Tibial nerve (tissue), 4 donors: ENCODE data around the gene TSHZ3. TPM values are rescaled to one million over a fixed set of nuclear protein-coding genes. Genes with fewer than 3 reads are reported as not detected.

Experiments
- DNase-seq, 2 donors: peaks; one replicate each; pipeline ENCODE4 v3.0.0-alpha.2; 2019; ENCODE audit warnings: low spot score in 2 of 2
- H3K27ac ChIP-seq, 4 donors: fragments of 200-600 bp; sonication (generic) in 3 of 4; one replicate each; pipeline ENCODE4 v1.5.1; 2017 to 2019; ENCODE audit warnings: mild to moderate bottlenecking in 1 of 4
- H3K27me3 ChIP-seq, 2 donors: fragments of 200-600 bp; sonication (generic) in 1 of 2; one replicate each; pipeline versions ENCODE4 v1.5.1 to v1.6.0; 2017 to 2019
- H3K36me3 ChIP-seq, 3 donors: fragments of 200-600 bp; sonication (generic); one replicate each; pipeline ENCODE4 v1.5.1; 2018 to 2019
- H3K4me1 ChIP-seq, 4 donors: fragments of 200-600 bp; sonication (generic) in 3 of 4; one replicate each; pipeline ENCODE4 v1.5.1; 2017 to 2019
- H3K4me3 ChIP-seq, 4 donors: fragments of 200-600 bp; sonication (generic) in 3 of 4; one replicate each; pipeline ENCODE4 v1.5.1; 2017 to 2019; ENCODE audit warnings: mild to moderate bottlenecking in 1 of 4, moderate library complexity in 1 of 4
- H3K9me3 ChIP-seq, 4 donors: fragments of 200-600 bp; sonication (generic) in 3 of 4; one replicate each; pipeline ENCODE4 v1.5.1; 2017 to 2019
- EP300 ChIP-seq, 2 donors: sonication (generic); formaldehyde crosslinking; IDR thresholded peaks; one replicate each; pipeline ENCODE4 v1.6.1; 2017; ENCODE audit warnings: antibody characterized with exemption in 2 of 2, mild to moderate bottlenecking in 1 of 2
- POLR2A ChIP-seq, 2 donors: fragments of 450-650 bp; IDR thresholded peaks; one replicate each; pipeline ENCODE4 v1.6.1; 2017; ENCODE audit warnings: antibody characterized with exemption in 2 of 2, mild to moderate bottlenecking in 2 of 2, moderate library complexity in 2 of 2
- WGBS, 2 donors: methylation state at CpG; one replicate each; pipeline ENCODE4 v1.1.5; 2018; 5-methylcytosine and 5-hydroxymethylcytosine counted together
- total RNA-seq, 4 donors: library from RNA; depleted of rRNA; stranded (reverse); fragments of >200 nt; gene quantifications; one replicate each; pipeline ENCODE4 v1.1.0, GENCODE V29; 2016
- TF ChIP-seq, protein P1 (sequence below), 5 experiments: fragments of 200-600 bp in 3 of 5; fragments of 450-650 bp in 2 of 5; sonication (generic) in 3 of 5; IDR thresholded peaks; one replicate each; pipeline ENCODE4 v1.5.1; 2016 to 2019; ENCODE audit warnings: antibody characterized with exemption in 5 of 5, mild to moderate bottlenecking in 3 of 5, moderate library complexity in 2 of 5

The TSHZ3 gene
- total RNA-seq, 4 donors from 2014 or later, result 20.4 to 22.4 (median 22.3) TPM

DNA sequence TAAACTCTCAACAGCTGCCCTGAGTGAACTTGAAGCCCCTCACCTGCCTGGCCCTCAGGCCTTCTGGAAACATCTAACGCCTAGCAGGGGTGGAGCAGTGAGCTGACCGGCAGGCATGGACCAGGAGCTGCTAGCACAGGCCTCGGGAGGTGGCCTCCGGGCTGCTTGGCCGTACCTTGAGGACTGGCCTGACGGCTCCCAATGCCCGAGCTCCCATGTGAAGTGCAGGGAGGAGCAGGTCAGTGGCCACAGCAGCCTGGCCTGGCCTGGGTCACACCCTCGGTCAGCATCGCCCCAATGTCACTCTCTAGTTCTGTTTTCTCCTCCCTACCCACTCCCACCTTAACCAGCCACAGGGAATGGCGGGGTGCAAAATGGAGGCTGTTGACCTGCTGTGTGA, 19.0 kb downstream of the TSHZ3 start:
- H3K4me3 ChIP-seq, result no peak overlapping the region
- 85 to 93% methylated on average over 5 to 6 of the region's 10 CpGs for WGBS, 2 donors
- no peaks in the 10 kb centered on the region for H3K9me3 ChIP-seq
- H3K4me1 ChIP-seq, result peaks cover 0 to 51% (median 5%) of the 10 kb centered on the region in 4 donors
- TF ChIP-seq POLR2A (IDR thresholded peaks at IDR 0.05), result no peak
- TF ChIP-seq, protein P1, sequence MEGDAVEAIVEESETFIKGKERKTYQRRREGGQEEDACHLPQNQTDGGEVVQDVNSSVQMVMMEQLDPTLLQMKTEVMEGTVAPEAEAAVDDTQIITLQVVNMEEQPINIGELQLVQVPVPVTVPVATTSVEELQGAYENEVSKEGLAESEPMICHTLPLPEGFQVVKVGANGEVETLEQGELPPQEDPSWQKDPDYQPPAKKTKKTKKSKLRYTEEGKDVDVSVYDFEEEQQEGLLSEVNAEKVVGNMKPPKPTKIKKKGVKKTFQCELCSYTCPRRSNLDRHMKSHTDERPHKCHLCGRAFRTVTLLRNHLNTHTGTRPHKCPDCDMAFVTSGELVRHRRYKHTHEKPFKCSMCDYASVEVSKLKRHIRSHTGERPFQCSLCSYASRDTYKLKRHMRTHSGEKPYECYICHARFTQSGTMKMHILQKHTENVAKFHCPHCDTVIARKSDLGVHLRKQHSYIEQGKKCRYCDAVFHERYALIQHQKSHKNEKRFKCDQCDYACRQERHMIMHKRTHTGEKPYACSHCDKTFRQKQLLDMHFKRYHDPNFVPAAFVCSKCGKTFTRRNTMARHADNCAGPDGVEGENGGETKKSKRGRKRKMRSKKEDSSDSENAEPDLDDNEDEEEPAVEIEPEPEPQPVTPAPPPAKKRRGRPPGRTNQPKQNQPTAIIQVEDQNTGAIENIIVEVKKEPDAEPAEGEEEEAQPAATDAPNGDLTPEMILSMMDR (IDR thresholded peaks at IDR 0.05), result no peak
- no peak for TF ChIP-seq EP300 (IDR thresholded peaks at IDR 0.05)
- no peaks in the 10 kb centered on the region for H3K27me3 ChIP-seq
- H3K36me3 ChIP-seq, result no peaks in the 10 kb centered on the region
- peak overlapping the region in 2 of 4 donors; percentile 38 to 62 for H3K27ac ChIP-seq
- no peak for DNase-seq

DNA sequence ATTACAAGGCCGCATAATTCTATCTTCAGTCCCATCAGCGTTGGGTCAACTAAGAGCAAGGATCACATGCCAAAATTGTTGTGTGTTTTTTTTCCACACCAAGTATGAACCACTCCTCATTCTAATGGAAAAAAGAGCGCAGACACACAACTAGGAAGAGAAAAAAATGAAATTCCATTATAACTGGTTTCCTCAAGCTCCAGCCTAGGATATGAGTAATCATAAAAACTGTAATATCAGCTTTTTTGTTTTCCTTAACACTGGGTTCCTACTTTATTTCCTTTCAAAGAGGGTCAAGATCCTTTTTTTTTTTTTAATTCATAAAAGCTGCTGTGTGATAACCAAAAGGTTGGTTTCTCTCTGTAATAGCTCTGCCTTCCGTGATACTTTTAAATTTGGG, 19.4 kb downstream of the TSHZ3 start:
- no peak overlapping the region for H3K4me3 ChIP-seq
- no peak for DNase-seq
- H3K27me3 ChIP-seq, result no peaks in the 10 kb centered on the region
- H3K36me3 ChIP-seq, result no peaks in the 10 kb centered on the region
- peak overlapping the region in 2 of 4 donors; percentile 38 to 62 for H3K27ac ChIP-seq
- 53 to 69% methylated on average over 4 of the region's 4 CpGs for WGBS, 2 donors
- peaks cover 0 to 51% (median 5%) of the 10 kb centered on the region in 4 donors for H3K4me1 ChIP-seq
- TF ChIP-seq POLR2A (IDR thresholded peaks at IDR 0.05) (no peak), EP300 (IDR thresholded peaks at IDR 0.05) (no peak)
- TF ChIP-seq, protein P1 (IDR thresholded peaks at IDR 0.05), result no peak
- no peaks in the 10 kb centered on the region for H3K9me3 ChIP-seq

DNA sequence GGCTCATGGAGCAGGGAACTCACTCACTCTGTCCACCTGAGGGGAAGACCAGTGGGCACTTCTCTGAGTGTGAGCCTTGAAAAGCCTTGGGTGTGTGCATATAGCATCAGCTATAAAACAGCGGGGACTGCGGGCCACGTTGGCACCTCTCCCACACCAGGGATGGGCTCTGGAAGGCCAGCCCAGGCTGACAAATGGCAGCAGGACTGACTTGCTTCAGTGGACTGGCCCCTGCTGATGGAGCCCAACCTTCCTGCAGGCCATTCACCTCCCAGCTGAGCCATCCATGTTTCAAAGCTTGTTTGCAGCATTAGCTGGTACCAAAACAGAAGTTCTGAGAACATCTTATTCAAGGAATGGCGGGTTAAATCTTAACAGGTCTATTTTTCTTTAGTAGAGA, 21.0 kb downstream of the TSHZ3 start:
- Histone ChIP-seq H3K9me3 (no peaks in the 10 kb centered on the region), H3K36me3 (no peaks in the 10 kb centered on the region), H3K27me3 (no peaks in the 10 kb centered on the region), H3K4me1 (peaks cover 0 to 46% (median 5%) of the 10 kb centered on the region in 4 donors), H3K4me3 (no peak overlapping the region), H3K27ac (no peak overlapping the region)
- TF ChIP-seq, protein P1 (IDR thresholded peaks at IDR 0.05), result no peak
- TF ChIP-seq EP300 (IDR thresholded peaks at IDR 0.05) (no peak), POLR2A (IDR thresholded peaks at IDR 0.05) (no peak)
- 82 to 94% methylated on average over 4 of the region's 4 CpGs for WGBS, 2 donors
- DNase-seq, result no peak

DNA sequence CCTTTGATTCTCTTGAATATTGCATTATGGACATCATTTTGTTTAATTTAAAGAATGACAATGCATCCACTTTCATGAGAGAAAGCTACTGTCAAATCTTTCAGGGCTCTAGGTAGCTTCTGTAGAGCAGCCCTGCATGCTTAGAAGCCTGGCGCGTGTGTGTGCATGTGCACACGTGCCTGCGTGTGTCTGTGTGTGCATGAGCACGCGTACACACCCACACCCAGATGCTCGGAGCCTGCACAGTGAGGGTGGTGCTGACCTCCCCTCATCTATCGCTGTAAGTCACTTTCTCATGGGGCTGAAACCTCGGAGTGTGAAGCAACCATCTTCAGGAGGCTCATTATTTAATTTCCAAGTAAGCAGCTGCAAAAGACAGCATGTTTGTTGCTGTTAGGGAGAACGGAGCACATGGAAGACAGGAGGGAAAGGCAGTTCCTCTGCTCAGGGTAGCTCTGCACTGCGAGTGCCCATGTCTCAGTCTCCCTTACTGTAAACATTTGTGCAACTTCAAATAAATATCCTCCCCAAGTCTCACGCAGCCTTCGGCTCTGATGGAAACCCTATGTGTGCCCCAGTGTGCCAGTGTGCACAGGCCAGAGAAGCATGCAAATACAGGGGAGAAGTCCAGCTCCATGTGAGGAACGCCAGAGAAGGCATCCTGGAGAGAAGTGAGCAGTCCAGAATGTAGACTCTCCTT, 22.8 kb downstream of the TSHZ3 start:
- Histone ChIP-seq H3K9me3 (no peaks in the 10 kb centered on the region), H3K36me3 (no peaks in the 10 kb centered on the region), H3K4me1 (peaks cover 0 to 39% (median 5%) of the 10 kb centered on the region in 4 donors), H3K4me3 (no peak overlapping the region), H3K27me3 (no peaks in the 10 kb centered on the region), H3K27ac (no peak overlapping the region)
- TF ChIP-seq, protein P1 (IDR thresholded peaks at IDR 0.05), result no peak
- TF ChIP-seq POLR2A (IDR thresholded peaks at IDR 0.05), result no peak
- no peak for TF ChIP-seq EP300 (IDR thresholded peaks at IDR 0.05)
- DNase-seq, result no peak
- 64 to 77% methylated on average over 14 of the region's 14 CpGs for WGBS, 2 donors

DNA sequence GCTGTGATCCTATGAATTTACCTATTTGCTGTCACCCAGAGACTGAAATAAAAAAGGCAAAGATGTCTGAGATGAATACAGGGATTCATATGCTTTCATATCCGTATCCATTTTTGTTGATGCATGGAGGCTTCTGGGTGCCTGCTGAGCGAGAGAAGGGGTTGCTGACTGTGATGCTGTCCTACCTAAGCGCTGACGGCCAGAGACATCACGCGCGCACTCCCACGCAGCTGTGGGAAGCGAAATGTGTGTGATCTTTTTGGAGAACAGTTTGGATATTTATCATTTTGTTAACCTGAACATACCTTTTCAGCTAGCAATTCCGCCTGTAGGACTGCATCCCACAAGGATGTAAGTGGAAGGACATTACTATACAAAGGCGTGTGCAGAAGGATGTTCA, 23.9 kb downstream of the TSHZ3 start:
- Histone ChIP-seq H3K4me3 (no peak overlapping the region), H3K9me3 (no peaks in the 10 kb centered on the region), H3K4me1 (peaks cover 0 to 28% (median 2%) of the 10 kb centered on the region in 4 donors), H3K27ac (no peak overlapping the region), H3K36me3 (peaks cover 0 to 11% (median 0%) of the 10 kb centered on the region in 3 donors), H3K27me3 (no peaks in the 10 kb centered on the region)
- 94 to 95% methylated on average over 11 of the region's 11 CpGs for WGBS, 2 donors
- no peak for DNase-seq
- TF ChIP-seq EP300 (IDR thresholded peaks at IDR 0.05) (no peak), POLR2A (IDR thresholded peaks at IDR 0.05) (no peak)
- TF ChIP-seq, protein P1 (IDR thresholded peaks at IDR 0.05), result no peak
